ENCODE results near the gene C1orf74.

DNA sequence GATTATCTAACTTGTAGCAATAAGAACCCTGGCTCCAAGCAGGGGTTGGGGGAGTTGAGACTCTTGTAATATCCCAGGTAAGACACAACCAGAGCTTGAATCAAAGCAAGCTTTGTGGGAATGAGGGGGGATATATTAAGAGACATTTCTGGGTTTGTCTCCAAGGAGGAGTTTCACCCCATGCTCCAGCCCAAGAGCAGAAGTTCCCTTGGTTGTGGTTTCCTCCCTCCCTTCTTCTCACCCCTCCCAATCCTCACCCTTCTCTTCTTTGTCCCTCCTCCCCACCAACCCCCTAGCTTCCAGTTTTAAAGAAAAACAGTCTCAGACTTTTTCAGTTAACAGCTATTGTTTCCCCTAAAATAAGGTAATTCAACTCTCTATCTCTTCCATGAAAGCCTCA, 16.7 kb downstream of the C1orf74 start:
- TF ChIP-seq, protein P1, sequence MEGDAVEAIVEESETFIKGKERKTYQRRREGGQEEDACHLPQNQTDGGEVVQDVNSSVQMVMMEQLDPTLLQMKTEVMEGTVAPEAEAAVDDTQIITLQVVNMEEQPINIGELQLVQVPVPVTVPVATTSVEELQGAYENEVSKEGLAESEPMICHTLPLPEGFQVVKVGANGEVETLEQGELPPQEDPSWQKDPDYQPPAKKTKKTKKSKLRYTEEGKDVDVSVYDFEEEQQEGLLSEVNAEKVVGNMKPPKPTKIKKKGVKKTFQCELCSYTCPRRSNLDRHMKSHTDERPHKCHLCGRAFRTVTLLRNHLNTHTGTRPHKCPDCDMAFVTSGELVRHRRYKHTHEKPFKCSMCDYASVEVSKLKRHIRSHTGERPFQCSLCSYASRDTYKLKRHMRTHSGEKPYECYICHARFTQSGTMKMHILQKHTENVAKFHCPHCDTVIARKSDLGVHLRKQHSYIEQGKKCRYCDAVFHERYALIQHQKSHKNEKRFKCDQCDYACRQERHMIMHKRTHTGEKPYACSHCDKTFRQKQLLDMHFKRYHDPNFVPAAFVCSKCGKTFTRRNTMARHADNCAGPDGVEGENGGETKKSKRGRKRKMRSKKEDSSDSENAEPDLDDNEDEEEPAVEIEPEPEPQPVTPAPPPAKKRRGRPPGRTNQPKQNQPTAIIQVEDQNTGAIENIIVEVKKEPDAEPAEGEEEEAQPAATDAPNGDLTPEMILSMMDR (conservative IDR thresholded peaks at IDR 0.05; ENCODE audit: low read length), result no peak
- no peak for TF ChIP-seq EZH2phosphoT487 (IDR thresholded peaks at IDR 0.05; ENCODE audit: borderline replicate concordance)

Measured in Loucy (cell line).